ENCODE measurements around the gene PSG7. TPM values are rescaled to one million over a fixed set of nuclear protein-coding genes. Genes with fewer than 3 reads are reported as not detected.
"Not testable (repeated sequence)": the region's sequence is repeated elsewhere in the genome, so short reads cannot be mapped to it uniquely, and the experiment has no call there.

PSG7 gene
- total RNA-seq, 1 donor from 2014 or later, result not detected

GRCh38 chr19:42881279-42881678 is 55.7 kb downstream of the PSG7 start:
- H3K9me3 Mint-ChIP-seq (ENCODE audit: unreplicated experiment), result peaks cover 24% of the 10 kb centered on the region
- not testable (repeated sequence) for H3K27ac Mint-ChIP-seq (ENCODE audit: unreplicated experiment); DNase-seq (ENCODE audit: extremely low spot score, unreplicated experiment); H3K27me3 Mint-ChIP-seq (ENCODE audit: unreplicated experiment); H3K4me3 Mint-ChIP-seq (ENCODE audit: unreplicated experiment); H3K36me3 Mint-ChIP-seq (ENCODE audit: unreplicated experiment); H3K4me1 Mint-ChIP-seq (ENCODE audit: unreplicated experiment)
- TF ChIP-seq CTCF (IDR thresholded peaks at IDR 0.05), result peak; percentile 8

- not testable (repeated sequence) for H3K4me1 Mint-ChIP-seq (ENCODE audit: unreplicated experiment); H3K27me3 Mint-ChIP-seq (ENCODE audit: unreplicated experiment); H3K27ac Mint-ChIP-seq (ENCODE audit: unreplicated experiment); H3K36me3 Mint-ChIP-seq (ENCODE audit: unreplicated experiment); H3K4me3 Mint-ChIP-seq (ENCODE audit: unreplicated experiment); DNase-seq (ENCODE audit: extremely low spot score, unreplicated experiment)
- peaks cover 28% of the 10 kb centered on the region for H3K9me3 Mint-ChIP-seq (ENCODE audit: unreplicated experiment)
Measured at GRCh38 chr19:42880621-42881020, 56.4 kb downstream of the PSG7 start.

GRCh38 chr19:42879613-42880012 is 57.4 kb downstream of the PSG7 start, which contains the start of gene PSG1:
TSS of gene PSG1 (minus strand) at chr19:42879713. CDS start at chr19:42879581, 132 bp downstream.
- H3K27me3 Mint-ChIP-seq (ENCODE audit: unreplicated experiment), result no peaks in the 10 kb centered on the region
- H3K9me3 Mint-ChIP-seq (ENCODE audit: unreplicated experiment), result peaks cover 29% of the 10 kb centered on the region
- H3K36me3 Mint-ChIP-seq (ENCODE audit: unreplicated experiment), result no peaks in the 10 kb centered on the region
- DNase-seq (ENCODE audit: extremely low spot score, unreplicated experiment), result no peak
- no peak within 1 kb of the TSS for H3K4me3 Mint-ChIP-seq (ENCODE audit: unreplicated experiment)
- TF ChIP-seq CTCF (IDR thresholded peaks at IDR 0.05), result no peak
- no peak within 1 kb of the TSS for H3K27ac Mint-ChIP-seq (ENCODE audit: unreplicated experiment)
- no peaks in the 10 kb centered on the region for H3K4me1 Mint-ChIP-seq (ENCODE audit: unreplicated experiment)

- not testable (repeated sequence) for H3K4me3 Mint-ChIP-seq (ENCODE audit: unreplicated experiment); H3K27ac Mint-ChIP-seq (ENCODE audit: unreplicated experiment); DNase-seq (ENCODE audit: extremely low spot score, unreplicated experiment); H3K4me1 Mint-ChIP-seq (ENCODE audit: unreplicated experiment); H3K36me3 Mint-ChIP-seq (ENCODE audit: unreplicated experiment); H3K27me3 Mint-ChIP-seq (ENCODE audit: unreplicated experiment)
- peaks cover 38% of the 10 kb centered on the region for H3K9me3 Mint-ChIP-seq (ENCODE audit: unreplicated experiment)
Measured at GRCh38 chr19:42876596-42876995, 60.4 kb downstream of the PSG7 start.

GRCh38 chr19:42875881-42876280 is 61.1 kb downstream of the PSG7 start:
- H3K36me3 Mint-ChIP-seq (ENCODE audit: unreplicated experiment); DNase-seq (ENCODE audit: extremely low spot score, unreplicated experiment); H3K4me3 Mint-ChIP-seq (ENCODE audit: unreplicated experiment); H3K4me1 Mint-ChIP-seq (ENCODE audit: unreplicated experiment); H3K27me3 Mint-ChIP-seq (ENCODE audit: unreplicated experiment); H3K27ac Mint-ChIP-seq (ENCODE audit: unreplicated experiment): not testable (repeated sequence)
- H3K9me3 Mint-ChIP-seq (ENCODE audit: unreplicated experiment), result peaks cover 44% of the 10 kb centered on the region

GRCh38 chr19:42874901-42875813 is 61.9 kb downstream of the PSG7 start:
- not testable (repeated sequence) for H3K27ac Mint-ChIP-seq (ENCODE audit: unreplicated experiment); H3K36me3 Mint-ChIP-seq (ENCODE audit: unreplicated experiment); H3K27me3 Mint-ChIP-seq (ENCODE audit: unreplicated experiment); H3K4me3 Mint-ChIP-seq (ENCODE audit: unreplicated experiment); H3K4me1 Mint-ChIP-seq (ENCODE audit: unreplicated experiment); DNase-seq (ENCODE audit: extremely low spot score, unreplicated experiment)
- peaks cover 42% of the 10 kb centered on the region for H3K9me3 Mint-ChIP-seq (ENCODE audit: unreplicated experiment)

GRCh38 chr19:42874136-42874535 is 62.9 kb downstream of the PSG7 start:
- not testable (repeated sequence) for H3K4me1 Mint-ChIP-seq (ENCODE audit: unreplicated experiment); H3K27ac Mint-ChIP-seq (ENCODE audit: unreplicated experiment); H3K36me3 Mint-ChIP-seq (ENCODE audit: unreplicated experiment); H3K27me3 Mint-ChIP-seq (ENCODE audit: unreplicated experiment); H3K4me3 Mint-ChIP-seq (ENCODE audit: unreplicated experiment); DNase-seq (ENCODE audit: extremely low spot score, unreplicated experiment)
- H3K9me3 Mint-ChIP-seq (ENCODE audit: unreplicated experiment), result peaks cover 34% of the 10 kb centered on the region

Other genes with a start within 250 kb of the PSG7 start
- gene PSG3, start 196.7 kb downstream of the PSG7 start, total RNA-seq, result not detected in 2 replicates
- not detected in 2 replicates for gene PSG8, start 171.5 kb downstream of the PSG7 start, total RNA-seq
- not detected in 2 replicates for gene PSG1, start 57.5 kb downstream of the PSG7 start, total RNA-seq
- not detected in 2 replicates for gene PSG6, start 19.3 kb downstream of the PSG7 start, total RNA-seq
- gene PSG11, start 89.3 kb upstream of the PSG7 start, total RNA-seq, result not detected in 2 replicates
- gene PSG2, start 145.5 kb upstream of the PSG7 start, total RNA-seq, result not detected in 2 replicates
- not detected in 2 replicates for gene PSG5, start 249.3 kb upstream of the PSG7 start, total RNA-seq

Measured in osteocyte (in vitro differentiated cells).